Smooth muscle cell (in vitro differentiated cells): ENCODE measurements around the gene CCDC34. TPM values are rescaled to one million over a fixed set of nuclear protein-coding genes. Genes with fewer than 3 reads are reported as not detected.

Experiments
- DNase-seq: peaks from one replicate; lab custom pipeline; 2025; ENCODE audit not compliant: unreplicated experiment; lab: John Stamatoyannopoulos, UW
- H2AFZ ChIP-seq: fragments of 200-600 bp; sonication (generic); 2 replicates; pipeline ENCODE4 v1.6.0; 2016; ENCODE audit warnings: antibody characterized with exemption, low read depth, mild to moderate bottlenecking
- H3F3A ChIP-seq: fragments of 200-600 bp; sonication (generic); 2 replicates; pipeline ENCODE4 v1.6.0; 2017; ENCODE audit warnings: antibody characterized with exemption, low read depth
- H3K27ac ChIP-seq: fragments of 200-600 bp; sonication (generic); 2 replicates; pipeline ENCODE4 v1.5.1; 2016; ENCODE audit warnings: low read depth, mild to moderate bottlenecking
- H3K27me3 ChIP-seq: fragments of 200-600 bp; sonication (generic); 2 replicates; pipeline ENCODE4 v1.6.1; 2016; ENCODE audit warnings: low read depth, mild to moderate bottlenecking
- H3K36me3 ChIP-seq: fragments of 200-600 bp; sonication (generic); 2 replicates; pipeline ENCODE4 v1.5.1; 2016; ENCODE audit warnings: low read depth
- H3K4me1 ChIP-seq: fragments of 200-600 bp; sonication (generic); 2 replicates; pipeline ENCODE4 v1.5.1; 2016; ENCODE audit warnings: low read depth
- H3K4me2 ChIP-seq: fragments of 200-600 bp; sonication (generic); 2 replicates; pipeline ENCODE4 v1.6.0; 2016; ENCODE audit warnings: mild to moderate bottlenecking
- H3K4me3 ChIP-seq: fragments of 200-600 bp; sonication (generic); 2 replicates; pipeline ENCODE4 v1.5.1; 2016; ENCODE audit warnings: mild to moderate bottlenecking
- H3K79me2 ChIP-seq: fragments of 200-600 bp; sonication (generic); 2 replicates; pipeline ENCODE4 v1.6.0; 2016; ENCODE audit warnings: low read depth, mild to moderate bottlenecking
- H3K9ac ChIP-seq: fragments of 200-600 bp; sonication (generic); 2 replicates; pipeline ENCODE4 v1.6.0; 2016; ENCODE audit warnings: low read depth
- H3K9me3 ChIP-seq: fragments of 200-600 bp; sonication (generic); replicated peaks from 2 replicates; pipeline ENCODE4 v1.5.1; 2016; ENCODE audit warnings: low read depth
- H4K20me1 ChIP-seq: fragments of 200-600 bp; sonication (generic); 2 replicates; pipeline ENCODE4 v1.6.0; 2016; ENCODE audit warnings: low read depth
- CTCF ChIP-seq: fragments of 200-600 bp; sonication (generic); IDR thresholded peaks from 2 replicates; pipeline ENCODE4 v1.5.1; 2017; ENCODE audit warnings: borderline replicate concordance, mild to moderate bottlenecking, antibody characterized with exemption; ENCODE audit not compliant: insufficient read depth, poor library complexity, severe bottlenecking
- WGBS: methylation state at CpG from one replicate; pipeline ENCODE4 v1.1.7; 2016; ENCODE audit warnings: low lambda C conversion rate; 5-methylcytosine and 5-hydroxymethylcytosine counted together
- polyA plus RNA-seq: library from polyadenylated mRNA; unstranded; fragments of >200 nt; fragmentation: Nextera tagmentation; extraction: Ambion mirVana; gene quantifications from 2 replicates; pipeline ENCODE4 v1.2.1, GENCODE V29; 2016
- total RNA-seq: library from RNA; depleted of rRNA; stranded (reverse); fragments of >200 nt; gene quantifications from 2 replicates; pipeline ENCODE4 v1.2.3, GENCODE V29; 2014

The CCDC34 gene
- total and polyA plus RNA-seq, 2 experiments from 2014 or later: 6.7 to 9.3 TPM

DNA sequence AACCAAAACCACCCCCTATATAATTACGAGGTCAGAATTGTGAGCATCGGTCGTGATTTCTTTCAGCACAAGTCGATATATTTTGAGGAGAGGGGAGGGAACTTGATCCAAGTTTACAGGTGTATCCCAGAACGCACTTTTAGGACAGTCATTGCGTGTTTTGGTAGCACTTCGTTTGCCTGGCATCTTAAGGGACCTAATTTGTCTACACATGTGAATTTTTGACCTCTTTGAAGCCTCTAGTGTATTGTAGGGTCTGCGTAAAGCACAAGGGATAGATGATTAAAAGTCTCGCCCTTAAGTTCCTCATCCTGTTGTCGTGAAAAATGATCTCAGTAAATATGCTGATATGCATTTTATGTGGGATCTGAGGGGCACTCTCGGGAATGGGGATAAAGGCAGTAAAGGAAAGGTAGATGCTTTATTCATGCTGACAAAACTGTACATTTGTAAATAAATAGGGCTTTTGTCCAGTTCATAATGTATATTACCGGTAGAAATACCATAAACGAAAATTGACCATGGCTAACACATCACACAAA, 632 bp upstream of the CCDC34 start:
- 43% methylated on average over 13 of the region's 13 CpGs for WGBS
- Histone ChIP-seq H3K4me3 (peak overlapping the region; percentile 59), H3K36me3 (no peaks in the 10 kb centered on the region), H3F3A (peaks cover 6% of the 10 kb centered on the region), H3K79me2 (no peaks in the 10 kb centered on the region), H3K27me3 (no peaks in the 10 kb centered on the region), H4K20me1 (no peaks in the 10 kb centered on the region), H2AFZ (peak overlapping the region; percentile 40), H3K27ac (peak overlapping the region; percentile 66), H3K4me2 (peak overlapping the region; percentile 86), H3K9ac (peak overlapping the region; percentile 63), H3K9me3 (no peaks in the 10 kb centered on the region), H3K4me1 (peaks cover 19% of the 10 kb centered on the region)
- DNase-seq: no peak
- TF ChIP-seq CTCF: no peak

DNA sequence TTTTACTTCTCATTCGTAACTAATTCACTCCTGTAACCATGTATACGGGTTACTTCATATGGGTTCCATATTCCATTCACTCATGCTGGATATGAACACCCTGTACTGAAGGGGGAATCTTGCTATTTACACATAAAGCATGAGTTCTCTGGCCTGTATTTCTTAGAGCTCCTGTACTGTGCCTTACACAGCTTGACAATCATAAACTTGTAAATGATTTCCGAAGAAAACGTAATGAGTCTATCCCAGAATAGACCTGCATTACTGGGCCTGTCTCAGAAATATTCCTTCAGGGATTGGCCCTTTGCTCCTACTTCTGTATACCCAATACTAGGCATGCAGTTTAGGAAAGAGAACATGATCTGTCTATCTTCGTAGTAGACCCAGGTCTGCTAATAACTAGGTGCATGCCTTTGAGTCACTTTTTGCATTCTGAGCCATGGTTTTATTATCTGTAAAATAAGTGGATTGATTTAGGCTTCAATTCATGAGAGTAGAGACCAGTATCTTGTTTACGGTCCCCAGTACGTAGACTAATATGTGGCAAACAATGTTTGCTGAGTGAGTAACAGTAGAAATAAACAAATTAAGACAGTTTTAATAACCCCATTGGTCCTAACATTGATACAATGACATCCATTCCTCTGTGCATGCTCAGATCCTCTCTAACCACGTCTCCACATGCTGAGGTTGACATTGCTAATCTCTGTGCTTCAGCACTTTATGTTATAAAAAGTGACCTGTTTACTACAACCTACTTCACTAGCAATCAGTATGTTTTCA, 1.2 kb downstream of the CCDC34 start:
- Histone ChIP-seq H3K27ac (no peak overlapping the region), H3F3A (peaks cover 6% of the 10 kb centered on the region), H3K4me3 (peak overlapping the region; percentile 59), H3K27me3 (no peaks in the 10 kb centered on the region), H3K4me1 (peaks cover 19% of the 10 kb centered on the region), H3K4me2 (peak overlapping the region; percentile 86), H3K9ac (no peak overlapping the region), H4K20me1 (no peaks in the 10 kb centered on the region), H3K79me2 (no peaks in the 10 kb centered on the region), H3K36me3 (no peaks in the 10 kb centered on the region), H2AFZ (no peak overlapping the region), H3K9me3 (no peaks in the 10 kb centered on the region)
- TF ChIP-seq CTCF: no peak
- 72% methylated on average over 8 of the region's 8 CpGs for WGBS
- no peak for DNase-seq

- no peak overlapping the region for H2AFZ ChIP-seq
- H3K4me3 ChIP-seq: no peak overlapping the region
- WGBS: 97% methylated on average over 1 of the region's 1 CpG
- no peak for DNase-seq
- no peak overlapping the region for H3K27ac ChIP-seq
- H3K9me3 ChIP-seq: no peaks in the 10 kb centered on the region
- no peaks in the 10 kb centered on the region for H3K36me3 ChIP-seq
- H3F3A ChIP-seq: peaks cover 6% of the 10 kb centered on the region
- no peak overlapping the region for H3K4me2 ChIP-seq
- H4K20me1 ChIP-seq: no peaks in the 10 kb centered on the region
- no peak overlapping the region for H3K9ac ChIP-seq
- H3K27me3 ChIP-seq: no peaks in the 10 kb centered on the region
- no peak for TF ChIP-seq CTCF
- H3K4me1 ChIP-seq: peaks cover 33% of the 10 kb centered on the region
- H3K79me2 ChIP-seq: no peaks in the 10 kb centered on the region
These were observed 4.7 kb downstream of the CCDC34 start for GRCh38 chr11:27358296-27358695.
